ENCODE measurements around the gene KPNA1. TPM values are rescaled to one million over a fixed set of nuclear protein-coding genes. Genes with fewer than 3 reads are reported as not detected.

KPNA1 gene
- total RNA-seq, 1 donor from 2014 or later: 82.5 TPM

GRCh38 chr3:122553171-122553570 lies 38.4 kb upstream of the KPNA1 start:
- TF ChIP-seq, protein P1, sequence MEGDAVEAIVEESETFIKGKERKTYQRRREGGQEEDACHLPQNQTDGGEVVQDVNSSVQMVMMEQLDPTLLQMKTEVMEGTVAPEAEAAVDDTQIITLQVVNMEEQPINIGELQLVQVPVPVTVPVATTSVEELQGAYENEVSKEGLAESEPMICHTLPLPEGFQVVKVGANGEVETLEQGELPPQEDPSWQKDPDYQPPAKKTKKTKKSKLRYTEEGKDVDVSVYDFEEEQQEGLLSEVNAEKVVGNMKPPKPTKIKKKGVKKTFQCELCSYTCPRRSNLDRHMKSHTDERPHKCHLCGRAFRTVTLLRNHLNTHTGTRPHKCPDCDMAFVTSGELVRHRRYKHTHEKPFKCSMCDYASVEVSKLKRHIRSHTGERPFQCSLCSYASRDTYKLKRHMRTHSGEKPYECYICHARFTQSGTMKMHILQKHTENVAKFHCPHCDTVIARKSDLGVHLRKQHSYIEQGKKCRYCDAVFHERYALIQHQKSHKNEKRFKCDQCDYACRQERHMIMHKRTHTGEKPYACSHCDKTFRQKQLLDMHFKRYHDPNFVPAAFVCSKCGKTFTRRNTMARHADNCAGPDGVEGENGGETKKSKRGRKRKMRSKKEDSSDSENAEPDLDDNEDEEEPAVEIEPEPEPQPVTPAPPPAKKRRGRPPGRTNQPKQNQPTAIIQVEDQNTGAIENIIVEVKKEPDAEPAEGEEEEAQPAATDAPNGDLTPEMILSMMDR (IDR thresholded peaks at IDR 0.05; ENCODE audit: unreplicated experiment): no peak
- no peaks in the 10 kb centered on the region for H3K27me3 Mint-ChIP-seq
- no peak overlapping the region for H3K4me3 Mint-ChIP-seq (ENCODE audit: low read depth)
- H3K36me3 Mint-ChIP-seq (ENCODE audit: insufficient read depth): peaks cover 8% of the 10 kb centered on the region
- no peak for DNase-seq (ENCODE audit: low spot score, unreplicated experiment)
- no peaks in the 10 kb centered on the region for H3K4me1 Mint-ChIP-seq (ENCODE audit: low read depth)
- no peaks in the 10 kb centered on the region for H3K9me3 Mint-ChIP-seq (ENCODE audit: low read depth)
- no peak overlapping the region for H3K27ac Mint-ChIP-seq

GRCh38 chr3:122548619-122549018 lies 33.9 kb upstream of the KPNA1 start:
- no peak for DNase-seq (ENCODE audit: low spot score, unreplicated experiment)
- no peaks in the 10 kb centered on the region for H3K4me1 Mint-ChIP-seq (ENCODE audit: low read depth)
- H3K27ac Mint-ChIP-seq: no peak overlapping the region
- H3K4me3 Mint-ChIP-seq (ENCODE audit: low read depth): no peak overlapping the region
- H3K36me3 Mint-ChIP-seq (ENCODE audit: insufficient read depth): peaks cover 7% of the 10 kb centered on the region
- TF ChIP-seq, protein P1 (IDR thresholded peaks at IDR 0.05; ENCODE audit: unreplicated experiment): no peak
- H3K9me3 Mint-ChIP-seq (ENCODE audit: low read depth): no peaks in the 10 kb centered on the region
- no peaks in the 10 kb centered on the region for H3K27me3 Mint-ChIP-seq

DNA sequence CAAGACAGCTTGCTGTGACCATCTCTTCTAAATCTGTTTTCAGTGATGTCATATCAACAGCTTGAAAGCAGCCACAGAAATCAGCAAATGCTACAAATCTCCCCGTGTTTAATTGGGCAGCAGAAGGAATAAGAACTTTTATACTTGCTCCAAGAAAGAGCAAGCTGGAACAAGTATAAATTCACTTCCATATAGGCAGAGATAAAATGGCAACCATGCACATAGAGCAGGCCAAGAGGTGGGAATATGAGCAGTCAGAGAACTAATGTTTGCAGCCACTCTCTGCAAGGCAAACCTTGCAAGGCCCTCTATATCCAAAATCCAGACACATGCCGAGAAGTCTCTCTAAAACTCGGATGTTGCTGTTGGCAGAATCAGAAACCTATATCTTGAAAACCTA lies 33.3 kb upstream of the KPNA1 start:
- DNase-seq (ENCODE audit: low spot score, unreplicated experiment): no peak
- H3K36me3 Mint-ChIP-seq (ENCODE audit: insufficient read depth): peaks cover 6% of the 10 kb centered on the region
- TF ChIP-seq, protein P1 (IDR thresholded peaks at IDR 0.05; ENCODE audit: unreplicated experiment): no peak
- H3K4me3 Mint-ChIP-seq (ENCODE audit: low read depth): no peak overlapping the region
- no peaks in the 10 kb centered on the region for H3K4me1 Mint-ChIP-seq (ENCODE audit: low read depth)
- H3K27me3 Mint-ChIP-seq: no peaks in the 10 kb centered on the region
- H3K9me3 Mint-ChIP-seq (ENCODE audit: low read depth): no peaks in the 10 kb centered on the region
- no peak overlapping the region for H3K27ac Mint-ChIP-seq

DNA sequence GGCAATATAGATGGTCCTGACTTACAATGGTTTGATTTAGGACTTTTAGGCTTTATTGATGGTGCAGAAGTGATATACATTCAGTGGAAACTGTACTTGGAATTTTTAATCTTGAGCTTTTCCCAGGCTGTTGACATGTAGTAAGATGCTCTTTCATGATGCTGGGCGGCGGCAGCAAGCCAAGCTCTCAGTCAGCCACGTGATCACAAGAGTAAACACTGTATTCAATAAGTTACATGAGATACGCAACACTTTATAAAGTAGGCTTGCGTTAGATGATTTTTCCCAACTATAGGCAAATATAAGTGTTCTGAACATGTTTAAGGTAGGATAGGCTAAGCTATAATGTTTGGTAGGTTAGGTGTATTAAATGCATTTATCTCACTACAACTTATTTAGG lies 31.4 kb upstream of the KPNA1 start:
- Mint-ChIP-seq H3K4me1 (ENCODE audit: low read depth) (no peaks in the 10 kb centered on the region), H3K9me3 (ENCODE audit: low read depth) (no peaks in the 10 kb centered on the region), H3K27ac (no peak overlapping the region), H3K27me3 (no peaks in the 10 kb centered on the region), H3K36me3 (ENCODE audit: insufficient read depth) (peaks cover 5% of the 10 kb centered on the region), H3K4me3 (ENCODE audit: low read depth) (no peak overlapping the region)
- no peak for DNase-seq (ENCODE audit: low spot score, unreplicated experiment)
- TF ChIP-seq, protein P1 (IDR thresholded peaks at IDR 0.05; ENCODE audit: unreplicated experiment): no peak

- Mint-ChIP-seq H3K27ac (no peak overlapping the region), H3K4me3 (ENCODE audit: low read depth) (no peak overlapping the region), H3K27me3 (no peaks in the 10 kb centered on the region), H3K9me3 (ENCODE audit: low read depth) (no peaks in the 10 kb centered on the region), H3K36me3 (ENCODE audit: insufficient read depth) (peaks cover 6% of the 10 kb centered on the region), H3K4me1 (ENCODE audit: low read depth) (no peaks in the 10 kb centered on the region)
- TF ChIP-seq, protein P1 (IDR thresholded peaks at IDR 0.05; ENCODE audit: unreplicated experiment): no peak
- DNase-seq (ENCODE audit: low spot score, unreplicated experiment): no peak
These were observed 24.3 kb upstream of the KPNA1 start for GRCh38 chr3:122538956-122539490.
